Kidney epithelial cell (primary cell): ENCODE data around the gene USP12. TPM values are rescaled to one million over a fixed set of nuclear protein-coding genes. Genes with fewer than 3 reads are reported as not detected.

Experiments
- DNase-seq: peaks from one replicate; pipeline ENCODE4 v3.0.0-alpha.2; 2010; ENCODE audit warnings: low read depth
- H3K27me3 ChIP-seq: 2 replicates; pipeline ENCODE4 v1.6.0; 2011; ENCODE audit warnings: low read length; ENCODE audit not compliant: control insufficient read depth, insufficient read depth
- H3K36me3 ChIP-seq: 2 replicates; pipeline ENCODE4 v1.5.1; 2011; ENCODE audit warnings: low read length; ENCODE audit not compliant: control insufficient read depth, insufficient read depth
- H3K4me3 ChIP-seq: 2 replicates; pipeline ENCODE4 v1.5.1; 2011; ENCODE audit warnings: low read depth, mild to moderate bottlenecking, control low read depth, low read length
- total RNA-seq: library from RNA; depleted of rRNA; stranded (reverse); fragments of >200 nt; gene quantifications from 2 replicates; pipeline ENCODE4 v1.2.3, GENCODE V29; 2015
- TF ChIP-seq, protein P1 (sequence below): IDR thresholded peaks from 2 replicates; pipeline ENCODE4 v1.5.1; 2011; ENCODE audit warnings: mild to moderate bottlenecking, moderate library complexity, low read length, control low read depth, inconsistent platforms; ENCODE audit not compliant: insufficient read depth, poor library complexity, severe bottlenecking

USP12 gene
- total RNA-seq, 1 donor from 2014 or later, result 13.8 TPM

DNA sequence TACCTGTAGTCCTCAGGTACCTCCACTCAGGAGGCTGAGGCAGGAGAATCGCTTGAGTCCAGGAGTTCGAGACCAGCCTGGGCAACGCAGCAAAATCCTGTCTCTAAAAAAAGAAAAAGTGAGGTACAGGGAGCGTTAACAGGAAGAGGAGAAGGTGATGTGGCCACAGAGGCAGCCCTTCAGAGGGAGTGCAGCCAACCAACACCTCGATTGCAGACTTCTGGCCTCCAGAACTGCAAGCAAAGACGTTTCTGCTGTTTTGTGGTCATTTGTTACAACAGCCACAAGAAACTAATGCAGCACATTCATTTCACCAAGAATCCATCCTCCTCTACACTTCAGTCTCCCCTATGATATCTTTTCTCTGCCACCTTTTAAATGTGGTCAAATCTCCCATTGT, 145.2 kb downstream of the USP12 start:
- Histone ChIP-seq H3K36me3 (no peaks in the 10 kb centered on the region), H3K4me3 (no peak overlapping the region), H3K27me3 (no peaks in the 10 kb centered on the region)
- TF ChIP-seq, protein P1, sequence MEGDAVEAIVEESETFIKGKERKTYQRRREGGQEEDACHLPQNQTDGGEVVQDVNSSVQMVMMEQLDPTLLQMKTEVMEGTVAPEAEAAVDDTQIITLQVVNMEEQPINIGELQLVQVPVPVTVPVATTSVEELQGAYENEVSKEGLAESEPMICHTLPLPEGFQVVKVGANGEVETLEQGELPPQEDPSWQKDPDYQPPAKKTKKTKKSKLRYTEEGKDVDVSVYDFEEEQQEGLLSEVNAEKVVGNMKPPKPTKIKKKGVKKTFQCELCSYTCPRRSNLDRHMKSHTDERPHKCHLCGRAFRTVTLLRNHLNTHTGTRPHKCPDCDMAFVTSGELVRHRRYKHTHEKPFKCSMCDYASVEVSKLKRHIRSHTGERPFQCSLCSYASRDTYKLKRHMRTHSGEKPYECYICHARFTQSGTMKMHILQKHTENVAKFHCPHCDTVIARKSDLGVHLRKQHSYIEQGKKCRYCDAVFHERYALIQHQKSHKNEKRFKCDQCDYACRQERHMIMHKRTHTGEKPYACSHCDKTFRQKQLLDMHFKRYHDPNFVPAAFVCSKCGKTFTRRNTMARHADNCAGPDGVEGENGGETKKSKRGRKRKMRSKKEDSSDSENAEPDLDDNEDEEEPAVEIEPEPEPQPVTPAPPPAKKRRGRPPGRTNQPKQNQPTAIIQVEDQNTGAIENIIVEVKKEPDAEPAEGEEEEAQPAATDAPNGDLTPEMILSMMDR, result no peak
- no peak for DNase-seq

DNA sequence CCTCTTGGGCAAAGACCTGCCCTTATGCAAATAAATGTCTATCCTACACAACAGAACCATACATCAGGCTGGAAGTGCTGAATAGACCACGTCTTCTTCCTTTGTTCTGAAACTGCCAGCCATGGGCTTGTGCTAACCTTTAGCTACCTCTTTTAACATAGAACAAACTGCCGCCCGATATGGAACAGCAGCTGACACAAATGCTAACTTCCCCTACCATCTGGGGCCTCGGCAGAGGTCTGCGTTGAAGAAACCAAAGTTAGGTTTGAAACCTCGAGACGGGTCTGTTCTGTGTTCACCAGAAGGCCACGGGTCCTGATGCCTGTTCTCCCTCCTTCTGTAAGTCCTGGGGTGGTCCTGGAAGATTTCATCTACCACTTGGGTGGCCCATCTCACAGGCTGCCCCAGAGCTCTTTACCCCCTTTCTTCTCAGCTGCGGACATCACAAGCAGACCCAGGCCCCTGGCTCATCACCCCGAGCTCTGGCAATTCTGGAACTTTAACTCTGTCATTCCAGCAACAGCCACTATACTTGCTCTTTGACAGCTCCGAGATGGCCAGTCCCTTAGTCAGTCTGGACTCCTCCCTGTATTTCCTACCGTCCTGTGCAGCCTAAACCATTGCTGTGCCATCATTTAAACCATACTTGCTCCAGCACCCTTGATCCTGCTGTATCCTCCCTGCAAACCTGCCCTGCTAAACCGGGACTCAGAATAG, 146.7 kb downstream of the USP12 start:
- TF ChIP-seq, protein P1, result no peak
- Histone ChIP-seq H3K4me3 (no peak overlapping the region), H3K27me3 (no peaks in the 10 kb centered on the region), H3K36me3 (no peaks in the 10 kb centered on the region)
- no peak for DNase-seq

DNA sequence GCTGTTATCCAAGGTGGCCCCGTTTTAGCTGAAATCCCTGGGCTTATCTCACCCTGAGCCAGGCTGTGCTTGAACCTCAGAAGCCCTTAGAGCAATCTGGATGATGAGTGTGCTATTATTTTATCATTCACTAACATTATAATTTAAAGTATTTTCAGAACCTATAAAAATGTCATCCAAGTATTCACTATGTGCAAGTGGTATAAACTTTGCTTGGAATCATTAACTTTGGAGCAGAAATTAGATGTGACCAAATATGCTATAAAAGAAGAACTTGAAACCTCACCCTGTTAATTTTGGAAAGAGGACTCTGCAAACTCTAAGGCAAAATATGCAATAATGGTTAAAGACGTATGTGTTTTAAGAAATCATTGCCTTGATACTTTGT, 147.5 kb downstream of the USP12 start:
- TF ChIP-seq, protein P1, result no peak
- H3K36me3 ChIP-seq, result no peaks in the 10 kb centered on the region
- DNase-seq, result no peak
- no peaks in the 10 kb centered on the region for H3K27me3 ChIP-seq
- H3K4me3 ChIP-seq, result no peak overlapping the region

DNA sequence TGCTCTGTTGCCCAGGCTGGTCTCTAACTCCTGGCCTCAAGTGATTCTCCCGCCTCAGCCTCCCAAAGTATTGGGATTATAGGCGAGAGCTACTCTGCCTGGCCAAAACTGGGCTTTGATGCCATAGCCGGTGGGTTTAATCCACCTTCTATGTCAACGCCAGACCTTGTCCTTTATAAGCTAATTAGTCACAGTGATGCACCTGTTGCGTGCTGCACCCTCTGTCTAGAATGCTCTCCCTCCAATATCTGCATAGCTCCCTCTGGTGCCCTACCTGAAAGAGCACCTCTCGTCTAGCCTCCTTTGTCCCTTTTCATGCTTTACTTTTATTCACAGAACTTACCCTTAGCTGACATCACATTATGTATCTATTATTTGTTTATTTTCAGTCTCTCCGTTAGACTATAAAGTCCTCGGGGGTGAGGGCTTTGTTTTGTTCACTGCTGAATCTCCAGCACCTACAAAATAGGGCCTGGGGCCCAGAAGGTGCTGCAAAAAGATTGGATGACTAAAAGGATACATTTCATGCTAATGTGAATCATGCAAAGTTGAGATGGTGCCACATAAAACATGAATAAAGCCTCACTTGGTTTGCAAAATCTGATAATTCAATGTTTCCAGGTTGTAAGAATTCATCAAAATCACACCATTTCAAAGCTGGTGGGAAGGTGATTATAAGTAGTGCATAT, 148.1 kb downstream of the USP12 start:
- TF ChIP-seq, protein P1, result no peak
- no peaks in the 10 kb centered on the region for H3K36me3 ChIP-seq
- H3K27me3 ChIP-seq, result no peaks in the 10 kb centered on the region
- no peak for DNase-seq
- no peak overlapping the region for H3K4me3 ChIP-seq

DNA sequence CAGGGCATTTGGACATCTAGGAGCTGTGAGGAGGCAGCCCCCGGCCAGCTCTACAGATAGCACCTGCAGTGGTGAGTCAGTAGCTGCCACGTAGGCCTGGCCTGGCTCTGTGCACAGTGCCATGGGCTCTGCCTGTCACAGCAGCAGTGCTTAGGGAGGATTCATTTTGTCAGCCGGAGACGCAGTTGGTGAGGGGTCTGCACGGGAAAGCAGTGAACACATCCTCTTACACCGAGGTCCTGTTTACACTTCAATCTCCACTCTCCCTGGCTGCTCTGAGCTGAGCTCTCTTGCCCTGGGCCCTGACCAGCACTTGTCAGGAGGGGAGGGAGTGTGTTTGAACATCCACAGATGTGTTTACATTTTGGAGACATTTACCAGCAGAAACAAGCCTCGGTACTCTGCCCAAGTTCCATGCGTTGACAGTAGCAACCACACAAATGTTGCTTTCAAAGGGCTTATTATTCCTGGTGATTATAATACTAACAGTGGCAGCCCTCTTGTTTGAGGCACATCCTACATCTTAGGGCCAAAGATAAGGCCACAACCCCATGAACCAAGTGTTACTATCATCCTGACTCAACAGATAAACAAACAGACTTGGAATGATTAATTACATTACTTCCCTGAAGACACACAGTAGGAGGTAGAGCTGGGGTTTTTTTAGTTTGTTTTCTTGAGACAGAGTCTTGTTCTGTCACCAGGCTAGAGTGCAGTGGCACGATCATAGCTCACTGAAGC, 148.9 kb downstream of the USP12 start:
- no peaks in the 10 kb centered on the region for H3K36me3 ChIP-seq
- no peaks in the 10 kb centered on the region for H3K27me3 ChIP-seq
- no peak for DNase-seq
- H3K4me3 ChIP-seq, result no peak overlapping the region
- TF ChIP-seq, protein P1, result no peak
